ENCODE measurements around the gene CZIB. TPM values are rescaled to one million over a fixed set of nuclear protein-coding genes. Genes with fewer than 3 reads are reported as not detected.

The CZIB gene
- total RNA-seq, 1 donor from 2014 or later = 38.1 TPM

Other genes with a start within 250 kb of the CZIB start
- gene PODN, start 158.4 kb downstream of the CZIB start, total RNA-seq = 3.7 TPM
- gene SLC1A7, start 78.0 kb downstream of the CZIB start, total RNA-seq = not detected
- gene CPT2, start 23.8 kb downstream of the CZIB start, total RNA-seq = 8.9 TPM
- gene MAGOH, start 17.9 kb upstream of the CZIB start, total RNA-seq = 33.4 TPM
- 1.6 TPM for gene LRP8, start 107.4 kb upstream of the CZIB start, total RNA-seq
- gene DMRTB1, start 238.8 kb upstream of the CZIB start, total RNA-seq = not detected